Testis (tissue), 2 donors: ENCODE data around the gene TMEM138.

Experiments used
- POLR2A ChIP-seq: fragments of 450-650 bp; IDR thresholded peaks from one replicate; pipeline ENCODE4 v1.6.1; 2017; ENCODE audit warnings: antibody characterized with exemption, mild to moderate bottlenecking, moderate library complexity
- TF ChIP-seq, protein P1 (sequence below), 3 experiments: fragments of 450-650 bp in 2 of 3; fragments of 200-600 bp in 1 of 3; sonication (generic) in 1 of 3; IDR thresholded peaks; one replicate each; pipeline ENCODE4 v1.5.1; 2016 to 2019; ENCODE audit warnings: antibody characterized with exemption in 3 of 3, mild to moderate bottlenecking in 2 of 3, moderate library complexity in 1 of 3

GRCh38 chr11:61384271-61385242 lies 22.4 kb downstream of the TMEM138 start:
- TF ChIP-seq, protein P1, sequence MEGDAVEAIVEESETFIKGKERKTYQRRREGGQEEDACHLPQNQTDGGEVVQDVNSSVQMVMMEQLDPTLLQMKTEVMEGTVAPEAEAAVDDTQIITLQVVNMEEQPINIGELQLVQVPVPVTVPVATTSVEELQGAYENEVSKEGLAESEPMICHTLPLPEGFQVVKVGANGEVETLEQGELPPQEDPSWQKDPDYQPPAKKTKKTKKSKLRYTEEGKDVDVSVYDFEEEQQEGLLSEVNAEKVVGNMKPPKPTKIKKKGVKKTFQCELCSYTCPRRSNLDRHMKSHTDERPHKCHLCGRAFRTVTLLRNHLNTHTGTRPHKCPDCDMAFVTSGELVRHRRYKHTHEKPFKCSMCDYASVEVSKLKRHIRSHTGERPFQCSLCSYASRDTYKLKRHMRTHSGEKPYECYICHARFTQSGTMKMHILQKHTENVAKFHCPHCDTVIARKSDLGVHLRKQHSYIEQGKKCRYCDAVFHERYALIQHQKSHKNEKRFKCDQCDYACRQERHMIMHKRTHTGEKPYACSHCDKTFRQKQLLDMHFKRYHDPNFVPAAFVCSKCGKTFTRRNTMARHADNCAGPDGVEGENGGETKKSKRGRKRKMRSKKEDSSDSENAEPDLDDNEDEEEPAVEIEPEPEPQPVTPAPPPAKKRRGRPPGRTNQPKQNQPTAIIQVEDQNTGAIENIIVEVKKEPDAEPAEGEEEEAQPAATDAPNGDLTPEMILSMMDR (IDR thresholded peaks at IDR 0.05), result peak in 2 of 3 experiments; percentile 14 to 20
- no peak for TF ChIP-seq POLR2A
